Coronary artery (tissue), 2 donors: ENCODE measurements around the gene LTA4H.

Source experiments
- DNase-seq: peaks from one replicate; pipeline ENCODE4 v3.0.0-alpha.2; 2017; ENCODE audit warnings: low spot score
- H3K27ac ChIP-seq, 2 donors: fragments of 200-600 bp; sonication (generic); one replicate each; pipeline ENCODE4 v1.5.1; 2016 to 2019
- H3K4me3 ChIP-seq: fragments of 200-600 bp; sonication (generic); 2 replicates; pipeline ENCODE4 v1.5.1; 2016; ENCODE audit warnings: mild to moderate bottlenecking, moderate library complexity
- CTCF ChIP-seq: fragments of 200-600 bp; sonication (generic); IDR thresholded peaks from one replicate; pipeline ENCODE4 v1.5.1; 2019; ENCODE audit warnings: antibody characterized with exemption

The LTA4H gene

GRCh38 chr12:95982602-95983001, 52.8 kb downstream of the LTA4H start:
- TF ChIP-seq CTCF = no peak

DNA sequence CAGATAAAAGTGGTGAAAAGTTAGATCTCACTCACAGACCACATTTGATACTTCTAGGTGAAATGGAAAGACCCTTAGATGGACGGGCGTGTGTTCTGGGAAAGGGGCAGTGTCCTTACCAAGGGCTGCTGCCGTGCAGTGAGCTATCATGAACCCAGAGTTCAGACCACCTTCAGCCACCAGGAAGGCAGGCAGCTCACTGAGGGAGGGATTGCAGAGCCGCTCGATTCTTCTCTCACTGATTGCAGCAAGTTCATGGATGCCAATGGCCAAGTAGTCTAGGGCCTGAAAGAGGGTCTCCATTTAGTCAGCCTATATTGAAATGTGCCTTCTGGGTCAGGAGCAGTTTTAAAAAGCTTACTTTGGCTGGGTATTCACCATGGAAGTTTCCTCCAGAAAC, 55.0 kb downstream of the LTA4H start:
- no peak for TF ChIP-seq CTCF
- no peak for DNase-seq
- Histone ChIP-seq H3K4me3 (no peak overlapping the region), H3K27ac (no peak overlapping the region)

More at GRCh38 chr12:95982602-95983001, 52.8 kb downstream of the LTA4H start:
- Histone ChIP-seq H3K27ac (no peak overlapping the region), H3K4me3 (no peak overlapping the region)
- DNase-seq = no peak

- DNase-seq = no peak
- TF ChIP-seq CTCF = no peak
- no peak overlapping the region for H3K4me3 ChIP-seq
- H3K27ac ChIP-seq = no peak overlapping the region
These were observed 56.6 kb downstream of the LTA4H start for GRCh38 chr12:95978774-95979173.

DNA sequence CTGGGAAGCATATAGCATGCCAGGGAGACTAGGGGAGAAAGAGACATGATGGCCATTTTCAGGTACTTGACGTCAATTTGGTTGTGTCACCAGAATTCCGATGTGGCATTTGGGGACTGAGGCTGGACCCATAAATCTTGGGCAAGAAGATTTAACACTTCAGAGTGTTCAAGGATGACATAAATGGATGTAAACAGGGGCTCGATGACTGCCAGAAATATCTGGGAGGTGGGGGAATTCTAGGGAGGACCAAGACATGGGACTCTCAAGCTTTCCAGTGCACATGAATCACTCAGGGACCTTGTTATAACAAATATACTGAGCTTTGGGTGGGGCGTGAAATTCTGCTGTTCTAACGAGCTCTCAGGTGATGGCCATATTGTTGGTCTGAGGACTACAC, 57.0 kb downstream of the LTA4H start:
- DNase-seq = no peak
- TF ChIP-seq CTCF = no peak
- Histone ChIP-seq H3K4me3 (no peak overlapping the region), H3K27ac (no peak overlapping the region)

- no peak for TF ChIP-seq CTCF
- DNase-seq = no peak
- Histone ChIP-seq H3K4me3 (no peak overlapping the region), H3K27ac (no peak overlapping the region)
These were observed 57.6 kb downstream of the LTA4H start for GRCh38 chr12:95977764-95978305.

- no peak for TF ChIP-seq CTCF
- no peak for DNase-seq
- Histone ChIP-seq H3K27ac (no peak overlapping the region), H3K4me3 (no peak overlapping the region)
These were observed 59.0 kb downstream of the LTA4H start for GRCh38 chr12:95976416-95976832.

DNA sequence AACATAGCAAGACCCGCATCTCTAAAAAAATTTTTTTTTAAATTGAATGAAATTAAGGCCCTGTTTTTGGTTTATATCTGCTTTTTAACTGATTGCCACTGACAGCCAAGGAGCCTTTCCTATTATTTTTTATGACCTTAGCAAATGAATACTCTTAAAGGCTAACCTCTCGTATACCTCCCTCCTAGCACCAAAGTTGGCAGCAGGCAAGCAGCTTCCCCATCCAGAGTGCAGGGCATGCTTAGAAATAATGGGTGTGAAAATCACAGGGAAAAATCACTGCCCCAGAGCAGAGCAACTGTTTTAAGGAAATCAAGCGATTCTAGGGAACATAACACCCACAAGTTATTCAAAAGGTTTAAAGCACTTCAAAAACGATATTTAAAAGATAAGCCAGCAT, 59.9 kb downstream of the LTA4H start:
- no peak overlapping the region for H3K27ac ChIP-seq
- no peak overlapping the region for H3K4me3 ChIP-seq
- DNase-seq = no peak
- no peak for TF ChIP-seq CTCF
